ENCODE data around the gene PPT1.

- TF ChIP-seq CTCF (IDR thresholded peaks at IDR 0.05) = no peak
- no peak for TF ChIP-seq POLR2A (IDR thresholded peaks at IDR 0.05)
Measured at GRCh38 chr1:40050863-40051262, 46.2 kb downstream of the PPT1 start.
